Measurements from ENCODE around the gene SBK2.
"Not testable (repeated sequence)": the region's sequence is repeated elsewhere in the genome, so short reads cannot be mapped to it uniquely, and the experiment has no call there.

SBK2 gene

DNA sequence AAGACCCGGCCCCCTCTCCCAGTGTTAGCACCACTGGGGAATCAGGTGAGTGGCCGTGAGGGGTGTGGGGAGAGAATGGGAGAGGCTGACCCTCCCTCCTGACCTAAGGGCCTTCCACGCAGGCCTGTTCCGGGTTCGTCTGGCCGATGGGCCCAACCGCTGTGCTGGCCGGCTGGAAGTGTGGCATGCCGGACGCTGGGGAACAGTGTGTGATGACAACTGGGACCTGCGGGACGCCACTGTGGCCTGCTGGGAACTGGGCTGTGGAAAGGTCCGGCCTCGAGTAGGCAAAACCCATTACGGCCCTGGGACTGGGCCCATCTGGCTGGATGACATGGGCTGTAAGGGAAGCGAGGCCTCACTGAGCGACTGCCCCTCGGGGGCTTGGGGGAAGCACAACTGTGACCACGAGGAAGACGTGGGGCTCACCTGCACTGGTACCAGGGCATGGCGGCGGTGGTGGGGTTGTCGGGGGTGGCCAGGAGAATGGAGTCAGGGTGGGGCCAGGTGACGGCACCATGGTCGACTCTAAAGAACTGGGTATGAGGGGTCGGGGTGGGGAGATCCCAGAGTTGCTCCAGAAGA is 36.5 kb downstream of the SBK2 start:
- no peak for DNase-seq (ENCODE audit: low spot score)

DNA sequence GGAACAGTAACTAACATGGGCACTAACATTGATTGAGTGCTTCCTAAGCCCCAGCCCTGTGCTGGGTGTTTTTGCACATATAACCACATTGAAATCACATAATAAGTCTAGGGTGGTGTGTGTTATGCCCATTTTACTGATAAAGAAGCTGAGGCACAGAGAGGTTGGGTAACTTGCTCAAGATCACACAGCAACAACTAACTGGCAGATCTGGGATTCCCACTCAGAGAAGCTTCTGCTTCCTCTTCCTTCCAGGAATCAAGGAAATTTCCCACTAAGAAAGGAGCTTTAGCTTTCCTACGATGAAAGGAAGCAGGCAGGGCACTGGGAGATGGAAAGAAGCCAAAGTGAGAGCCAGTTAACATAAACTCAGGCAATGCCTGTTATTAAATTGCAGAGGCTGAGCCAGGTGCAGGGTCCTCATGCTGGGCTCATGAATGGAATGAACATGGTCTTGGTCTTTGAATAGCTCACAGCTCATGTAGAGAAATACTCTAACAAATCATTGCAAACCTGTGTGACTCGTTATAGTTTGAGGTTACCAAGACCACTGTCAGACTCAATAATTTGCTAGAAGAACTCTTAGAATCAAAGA is 38.6 kb downstream of the SBK2 start:
- no peak for DNase-seq (ENCODE audit: low spot score)

DNA sequence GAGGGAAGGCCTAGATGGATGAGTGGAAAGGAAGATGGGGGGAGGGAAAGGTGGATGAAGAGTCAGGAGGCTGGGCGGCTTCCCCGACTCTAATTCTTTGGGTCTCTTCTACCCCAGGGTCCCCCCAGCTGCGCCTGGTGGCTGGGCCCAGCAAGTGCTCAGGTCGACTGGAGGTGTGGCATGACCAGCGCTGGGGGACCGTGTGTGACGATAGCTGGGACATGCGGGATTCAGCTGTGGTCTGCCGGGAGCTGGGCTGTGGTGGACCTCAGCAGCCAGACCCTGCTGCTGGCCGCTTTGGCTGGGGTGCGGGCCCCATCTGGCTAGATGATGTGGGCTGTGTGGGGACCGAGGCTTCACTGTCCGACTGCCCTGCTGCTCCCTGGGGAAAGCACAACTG is 39.2 kb downstream of the SBK2 start:
- peak; percentile 56 for DNase-seq (ENCODE audit: low spot score)

DNA sequence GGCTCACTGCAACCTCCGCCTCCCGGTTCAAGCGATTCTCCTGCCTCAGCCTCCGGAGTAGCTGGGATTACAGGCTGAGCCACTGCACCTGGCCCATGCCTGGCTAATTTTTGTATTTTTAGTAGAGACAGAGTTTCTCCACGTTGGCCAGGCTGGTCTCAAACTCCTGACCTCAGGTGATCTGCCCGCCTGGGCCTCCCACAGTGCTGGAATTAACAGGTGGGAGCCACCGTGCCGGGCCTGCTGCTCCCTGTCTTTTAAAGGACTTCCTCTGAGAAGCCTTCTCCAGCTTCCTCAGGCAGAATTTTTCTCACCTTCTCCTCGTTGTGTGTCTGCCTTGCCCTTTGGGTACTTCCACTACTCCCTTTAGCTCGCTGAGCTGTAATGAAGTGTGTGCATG is 40.1 kb downstream of the SBK2 start:
- not testable (repeated sequence) for DNase-seq (ENCODE audit: low spot score)

DNA sequence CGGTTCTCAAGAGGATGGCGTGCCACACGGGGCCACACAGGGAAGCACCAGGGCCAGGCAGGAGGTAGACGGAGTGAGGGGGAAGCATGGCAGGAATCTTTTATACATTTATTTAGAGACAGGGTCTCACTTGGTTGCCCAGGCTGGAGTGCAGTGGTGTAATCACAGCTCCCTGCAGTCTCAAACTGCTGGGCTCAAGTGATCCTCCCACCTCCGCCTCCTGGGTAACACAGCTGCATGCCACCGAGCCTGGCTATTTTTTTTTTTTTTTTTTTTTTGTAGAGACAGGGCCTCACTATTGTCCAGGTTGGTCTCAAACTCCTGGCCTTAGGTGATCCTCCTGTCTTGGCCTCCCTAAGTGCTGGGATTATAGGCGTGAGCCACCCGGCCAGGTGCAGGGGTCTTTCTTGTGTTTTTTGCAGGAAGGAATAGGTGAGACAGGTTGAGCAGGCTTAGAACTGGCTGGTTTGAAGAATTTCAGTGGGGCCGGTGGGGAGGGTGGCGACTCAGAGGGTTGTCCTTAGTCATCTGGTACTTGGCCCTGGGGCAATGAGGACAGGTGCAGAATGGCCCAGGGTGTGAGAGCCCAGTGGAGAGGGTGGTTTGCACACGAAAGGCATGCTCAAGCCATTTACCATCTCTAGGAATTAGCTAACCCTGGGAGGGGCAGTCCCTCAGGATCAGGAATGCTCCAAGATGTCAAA is 41.1 kb downstream of the SBK2 start:
- DNase-seq (ENCODE audit: low spot score): no peak

DNA sequence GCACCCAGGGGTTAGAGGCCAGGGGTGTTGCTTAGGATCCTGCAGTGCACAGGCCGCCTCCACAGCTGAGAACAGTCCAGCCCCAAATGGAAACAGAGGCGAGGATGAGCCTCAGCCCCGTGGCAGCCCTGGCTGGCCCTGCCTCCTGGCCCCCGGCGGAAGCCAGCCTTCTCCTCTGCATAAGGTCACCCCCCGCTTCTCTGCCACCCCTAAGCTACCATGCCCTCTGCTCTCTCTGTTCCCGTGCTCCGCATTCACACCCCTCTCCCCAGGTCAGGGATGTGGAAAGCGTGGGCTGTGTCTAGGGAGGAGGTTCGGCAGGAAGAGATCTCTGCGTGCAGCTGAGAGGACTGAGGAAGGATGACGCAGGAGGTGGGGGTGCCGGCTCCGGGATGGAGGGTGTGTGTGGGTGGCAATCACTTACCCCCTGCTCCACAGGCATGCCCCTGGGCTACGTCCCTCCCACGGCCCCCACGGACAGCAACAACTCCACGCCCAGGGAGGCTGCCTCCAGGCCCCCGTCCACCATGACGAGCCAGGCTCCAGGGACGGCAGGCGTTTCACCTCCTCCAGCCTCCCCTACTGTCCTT is 42.7 kb downstream of the SBK2 start:
- DNase-seq (ENCODE audit: low spot score): peak; percentile 65

DNA sequence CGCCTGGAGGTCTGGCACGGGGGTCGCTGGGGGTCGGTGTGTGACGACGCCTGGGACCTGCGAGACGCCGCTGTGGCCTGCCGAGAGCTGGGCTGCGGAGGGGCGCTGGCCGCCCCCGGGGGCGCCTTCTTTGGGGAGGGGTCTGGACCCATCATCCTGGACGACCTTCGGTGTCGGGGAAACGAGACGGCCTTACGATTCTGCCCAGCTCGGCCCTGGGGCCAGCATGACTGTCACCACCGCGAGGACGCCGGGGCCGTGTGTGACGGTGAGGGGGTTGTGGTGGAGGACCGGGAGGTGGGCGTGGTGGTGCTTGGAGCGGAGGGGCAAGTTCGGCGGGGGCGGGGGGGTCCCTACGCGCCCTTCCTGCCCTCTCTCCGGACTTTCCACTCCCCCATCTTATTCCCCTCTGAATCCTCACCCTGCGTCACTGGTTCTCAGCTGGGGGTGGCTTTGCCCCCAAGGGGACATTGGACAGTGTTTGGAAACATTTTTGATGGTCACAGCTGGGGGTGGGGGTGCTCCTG is 43.2 kb downstream of the SBK2 start:
- no peak for DNase-seq (ENCODE audit: low spot score)

DNA sequence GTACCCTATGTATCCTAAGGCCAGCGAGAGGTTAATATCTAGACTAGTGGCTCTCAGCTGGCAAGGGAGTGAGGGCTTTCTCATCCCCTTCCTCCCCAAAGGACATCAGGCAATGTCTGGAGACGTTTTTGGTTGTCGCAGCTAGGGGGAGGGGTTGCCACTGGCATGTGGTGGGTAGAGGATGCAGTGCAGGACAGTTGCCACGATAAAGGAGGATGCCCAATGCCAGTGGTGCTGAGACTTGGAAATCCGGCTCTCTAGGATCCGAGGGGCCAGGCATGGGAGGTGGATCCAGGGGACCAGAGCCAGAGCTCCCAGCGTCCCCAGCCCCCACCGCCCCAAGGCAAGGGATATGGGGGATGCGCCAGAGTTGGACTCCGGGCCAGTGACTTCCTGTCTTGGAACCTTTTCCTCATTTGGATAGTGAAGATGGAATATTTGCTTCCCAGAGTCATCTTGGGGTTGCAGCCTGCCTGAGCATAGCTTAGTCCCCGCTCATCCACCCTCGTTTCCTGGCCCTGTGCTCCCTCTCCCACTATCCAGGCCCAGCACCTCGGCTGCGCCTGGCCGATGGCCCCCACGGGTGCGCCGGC is 43.8 kb downstream of the SBK2 start:
- DNase-seq (ENCODE audit: low spot score): peak; percentile 79

DNA sequence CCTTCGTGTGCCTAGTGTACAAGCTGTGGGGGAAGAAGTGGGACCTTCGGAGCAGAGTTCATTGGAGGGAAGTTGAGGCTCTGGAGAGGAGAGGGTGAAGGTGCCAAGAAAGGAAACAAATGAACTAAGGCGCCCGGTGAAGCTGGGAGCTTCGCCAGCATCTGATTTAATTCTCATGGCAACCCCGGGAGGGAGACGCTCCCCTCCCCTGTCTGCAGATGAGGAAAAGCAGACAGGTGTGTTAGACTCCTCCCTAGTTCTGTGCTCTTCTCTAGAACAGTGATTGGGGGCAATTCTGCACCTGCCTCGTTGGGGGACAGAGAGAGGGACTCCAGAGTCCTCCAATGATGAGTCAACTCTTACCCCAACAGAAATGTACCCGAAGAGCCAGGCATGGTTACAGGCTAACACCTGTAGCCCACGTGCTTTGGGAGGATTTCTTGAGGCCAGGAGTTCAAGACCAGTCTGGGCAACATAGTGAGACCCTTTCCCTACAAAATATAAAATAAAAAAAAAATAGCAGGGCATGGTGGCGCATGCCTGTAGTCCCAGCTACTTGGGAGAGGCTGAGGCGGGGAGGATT is 44.5 kb downstream of the SBK2 start:
- no peak for DNase-seq (ENCODE audit: low spot score)

DNA sequence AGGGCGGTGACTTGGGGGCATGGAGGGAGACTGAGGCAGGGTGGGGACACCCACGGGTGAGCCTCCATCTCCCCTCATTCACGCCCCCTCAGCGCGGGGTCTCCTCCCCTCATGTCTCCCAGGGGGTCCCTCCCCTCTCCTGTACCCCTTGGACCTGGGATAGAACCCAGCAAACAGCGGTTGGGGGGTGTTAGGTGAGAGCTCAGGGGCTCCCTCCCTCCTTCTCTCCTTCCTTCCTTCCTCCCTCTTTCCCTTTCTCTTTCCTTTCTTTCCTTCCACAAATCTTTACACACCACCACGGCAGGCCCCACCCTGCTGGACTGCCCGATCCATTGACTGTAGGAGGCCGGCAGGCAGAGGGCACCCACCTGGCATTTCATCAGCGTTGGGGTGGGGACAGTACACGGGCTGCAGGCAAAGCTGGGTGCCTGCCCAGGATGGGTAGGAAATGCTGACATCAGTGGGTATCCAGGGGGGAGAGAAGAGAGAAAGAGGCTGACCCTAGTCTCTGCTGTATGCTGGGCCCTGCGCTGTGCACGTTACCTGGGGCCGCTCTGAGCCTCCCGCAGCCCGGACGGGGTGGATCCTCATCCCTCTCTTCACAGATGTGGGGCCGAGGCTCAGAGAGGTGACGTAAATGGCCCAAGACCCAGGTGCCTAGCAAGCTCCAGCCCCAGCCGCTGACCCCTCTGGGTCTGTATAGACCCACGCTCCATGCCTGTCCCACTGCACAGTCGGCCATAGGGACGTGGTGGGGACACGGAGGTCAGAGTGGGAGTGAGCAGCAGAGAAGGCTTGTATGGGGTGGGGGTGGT is 45.2 kb downstream of the SBK2 start:
- peak; percentile 62 for DNase-seq (ENCODE audit: low spot score)

DNA sequence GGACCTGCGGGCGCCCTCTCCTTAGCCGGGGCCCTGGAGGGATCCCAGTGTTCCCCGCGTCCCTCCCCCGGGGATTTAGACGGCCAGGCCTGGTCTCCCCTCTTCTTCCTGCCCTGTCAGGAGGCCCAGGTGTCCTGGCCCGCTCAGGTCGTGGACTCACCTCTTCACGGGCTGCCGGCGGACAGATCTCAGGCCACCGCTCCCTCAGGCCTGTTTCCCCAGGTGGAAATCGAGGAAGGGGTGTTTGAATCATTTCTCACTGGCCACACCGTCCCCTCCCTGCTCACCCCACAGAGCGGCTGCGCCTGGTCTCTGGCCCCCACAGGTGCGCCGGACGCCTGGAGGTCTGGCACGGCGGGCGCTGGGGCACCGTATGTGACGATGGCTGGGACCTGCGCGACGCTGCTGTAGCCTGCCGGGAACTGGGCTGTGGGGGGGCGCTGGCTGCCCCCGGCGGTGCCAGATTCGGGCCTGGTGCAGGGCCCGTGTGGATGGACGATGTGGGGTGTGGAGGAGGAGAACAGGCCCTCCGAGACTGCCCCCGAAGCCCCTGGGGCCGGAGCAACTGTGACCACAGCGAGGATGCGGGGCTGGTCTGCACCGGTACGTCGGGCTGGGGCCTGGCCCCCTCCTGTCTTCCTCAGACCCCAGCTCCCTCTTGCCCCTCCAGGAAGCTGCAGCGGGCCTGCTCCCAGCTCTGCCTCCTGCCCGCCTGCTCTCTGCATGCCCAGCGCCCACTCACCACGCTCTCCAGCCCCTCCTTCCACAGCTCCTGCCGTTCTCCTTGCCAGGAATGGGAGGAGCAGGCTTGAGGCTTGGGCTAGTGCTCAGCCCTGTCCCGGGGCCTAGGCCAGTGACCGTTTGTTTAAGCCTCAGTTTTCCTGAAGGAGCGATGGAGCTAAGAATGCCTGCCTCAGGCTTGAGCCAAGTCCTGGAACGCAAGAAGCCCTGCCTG is 46.2 kb downstream of the SBK2 start:
- DNase-seq (ENCODE audit: low spot score): peak; percentile 66

DNA sequence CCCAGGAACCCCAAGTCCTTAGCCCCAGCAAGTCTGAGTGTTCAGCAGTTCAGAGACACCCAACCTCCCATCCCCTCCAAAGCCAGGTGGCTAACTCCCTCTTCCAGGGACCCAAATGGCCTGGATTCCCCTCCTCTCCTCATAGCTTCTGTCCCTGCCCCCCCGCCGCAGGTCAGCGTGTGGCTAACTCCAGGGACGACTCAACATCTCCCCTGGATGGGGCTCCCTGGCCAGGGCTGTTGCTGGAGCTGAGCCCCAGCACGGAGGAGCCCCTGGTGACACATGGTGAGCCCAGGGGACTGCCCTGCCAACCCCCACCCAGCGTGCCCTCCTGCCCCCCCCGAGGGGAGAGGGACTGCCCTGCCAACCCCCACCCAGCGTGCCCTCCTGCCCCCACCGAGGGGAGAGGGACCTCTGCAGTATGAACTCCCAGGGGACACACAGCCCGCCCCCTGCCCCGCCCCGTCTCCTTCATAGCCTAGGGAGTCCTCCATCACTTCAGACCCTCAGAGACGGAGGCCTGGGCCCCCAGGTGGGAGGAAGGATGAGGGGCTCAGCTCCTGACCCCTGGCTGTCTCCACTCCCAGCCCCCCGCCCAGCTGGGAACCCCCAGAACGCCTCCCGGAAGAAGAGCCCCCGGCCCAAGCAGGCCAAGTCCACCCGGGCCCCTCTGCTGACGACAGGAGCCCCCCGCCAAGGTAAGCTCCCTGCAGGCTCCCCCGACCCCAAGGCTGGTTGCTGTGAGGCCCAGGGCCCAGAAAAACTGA is 47.0 kb downstream of the SBK2 start:
- DNase-seq (ENCODE audit: low spot score): no peak

DNA sequence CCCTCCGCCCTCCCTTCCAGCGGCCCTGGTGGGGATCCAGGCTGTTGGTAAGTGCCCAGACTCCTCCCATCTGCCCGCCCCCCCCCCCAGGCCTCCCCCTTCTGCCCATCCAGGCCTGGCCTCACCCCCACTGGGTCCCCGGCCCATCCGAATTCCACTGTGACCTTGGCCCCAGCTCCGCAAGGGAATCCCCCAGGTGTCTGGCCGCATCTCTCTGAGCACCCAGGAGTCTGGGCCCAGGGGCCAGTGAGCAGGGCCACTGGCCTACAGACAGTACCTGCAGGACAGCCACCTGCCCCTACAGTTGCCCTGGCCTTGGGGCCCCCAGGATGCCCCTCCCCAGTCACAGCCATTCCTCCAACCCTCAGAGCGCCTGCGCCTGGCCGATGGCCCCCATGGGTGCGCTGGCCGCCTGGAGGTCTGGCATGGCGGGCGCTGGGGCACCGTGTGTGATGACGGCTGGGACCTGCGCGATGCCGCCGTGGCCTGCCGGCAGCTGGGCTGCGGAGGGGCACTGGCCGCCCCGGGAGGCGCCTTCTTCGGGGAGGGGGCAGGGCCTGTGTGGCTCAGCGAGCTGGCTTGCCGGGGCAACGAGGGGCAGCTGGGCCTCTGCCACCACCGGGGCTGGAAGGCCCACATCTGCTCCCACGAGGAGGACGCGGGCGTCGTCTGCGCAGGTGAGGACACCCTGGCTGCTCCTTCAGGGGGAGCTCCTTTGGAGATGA is 47.8 kb downstream of the SBK2 start:
- DNase-seq (ENCODE audit: low spot score): no peak

DNA sequence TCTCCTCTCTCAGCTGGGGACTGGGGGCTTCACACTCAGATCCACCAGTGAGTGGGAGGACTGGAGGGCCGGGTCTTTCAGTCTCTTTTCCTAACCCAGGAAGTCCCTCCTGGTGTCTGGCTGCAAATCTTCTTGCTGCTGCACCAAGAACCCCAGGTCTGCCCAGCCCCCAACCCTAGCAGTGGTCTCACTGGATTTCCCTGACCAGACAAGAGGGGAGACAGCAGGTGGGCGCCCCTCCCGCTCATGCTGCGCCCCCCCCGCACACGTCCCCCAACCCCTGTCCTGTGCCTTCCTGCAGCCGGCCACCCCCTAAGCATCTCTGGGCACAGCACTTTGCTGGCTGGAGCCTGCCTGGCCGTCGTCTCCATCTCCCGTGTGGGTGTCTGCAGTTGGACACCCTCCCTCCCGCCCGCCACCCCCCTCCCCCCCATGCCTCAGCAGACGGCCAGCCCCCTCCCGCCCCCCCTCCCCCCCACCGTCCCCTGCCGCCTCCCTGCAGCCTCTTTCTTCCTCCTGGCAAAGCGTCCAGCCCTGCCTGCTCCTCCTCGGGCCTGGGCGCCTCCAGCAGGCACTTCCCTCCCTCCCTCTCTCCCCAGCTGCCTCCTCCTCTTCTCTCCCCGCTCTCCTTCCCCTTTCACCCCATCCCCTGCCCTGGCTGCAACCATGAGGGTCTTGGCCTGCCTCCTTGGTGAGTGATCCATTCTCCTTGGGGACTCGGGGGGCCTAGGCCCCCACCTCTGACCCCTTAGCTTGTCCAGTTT is 48.8 kb downstream of the SBK2 start, which contains the start of gene SSC5D:
Gene SSC5D, plus strand, starts transcription at position 513 of the 764 bp plus-strand sequence. Its CDS starts 154 bp downstream, at position 667.
- DNase-seq (ENCODE audit: low spot score): no peak

DNA sequence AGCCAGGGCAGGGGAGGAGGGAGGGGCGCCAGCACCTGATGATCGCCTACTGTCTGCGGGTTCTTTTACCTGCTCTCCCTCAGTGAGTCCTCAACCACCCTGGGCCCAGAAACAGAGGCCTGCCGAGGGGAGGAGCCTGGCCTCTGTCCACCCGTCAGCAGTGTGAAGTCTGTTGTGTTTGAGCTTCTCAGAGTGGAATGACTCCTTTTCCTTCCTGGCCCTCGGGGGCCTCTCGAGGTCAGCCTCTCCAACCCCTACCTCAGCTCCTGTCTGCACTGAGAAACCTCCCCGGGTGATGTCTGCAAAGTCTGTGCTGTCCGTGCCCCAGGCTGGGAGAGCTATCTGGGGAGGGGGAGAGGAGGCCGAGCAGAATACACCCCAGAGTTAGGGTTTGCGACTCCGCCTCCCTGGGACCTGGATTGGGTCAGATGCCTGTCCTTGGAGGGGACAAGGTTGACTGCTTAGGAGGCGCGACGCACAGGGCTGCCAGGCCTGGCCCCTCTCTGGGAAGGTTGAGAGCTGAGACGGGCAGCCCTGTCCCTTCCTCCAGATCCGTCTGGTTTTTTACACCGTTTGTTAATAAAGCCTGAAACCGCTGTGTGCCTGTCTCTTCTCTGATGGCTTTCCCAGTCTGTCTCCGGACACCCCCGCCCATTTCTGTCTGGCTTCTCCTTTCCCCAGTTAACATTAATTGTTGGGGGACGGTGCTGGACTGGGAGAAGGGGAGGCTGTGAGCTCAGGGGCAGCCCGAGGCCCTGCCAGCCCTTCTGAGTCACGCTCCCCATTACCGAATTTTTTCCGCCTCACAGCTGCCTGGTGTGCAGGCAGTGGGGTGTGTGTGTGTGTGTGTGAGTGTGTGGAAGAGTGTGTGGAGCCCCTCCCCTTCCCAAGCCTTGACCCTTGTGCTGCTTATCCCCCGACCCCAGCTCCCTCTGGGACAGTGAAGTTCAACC is 49.7 kb downstream of the SBK2 start:
- DNase-seq (ENCODE audit: low spot score): peak; percentile 92
